ENCODE data around the gene TBX4.

The TBX4 gene

DNA sequence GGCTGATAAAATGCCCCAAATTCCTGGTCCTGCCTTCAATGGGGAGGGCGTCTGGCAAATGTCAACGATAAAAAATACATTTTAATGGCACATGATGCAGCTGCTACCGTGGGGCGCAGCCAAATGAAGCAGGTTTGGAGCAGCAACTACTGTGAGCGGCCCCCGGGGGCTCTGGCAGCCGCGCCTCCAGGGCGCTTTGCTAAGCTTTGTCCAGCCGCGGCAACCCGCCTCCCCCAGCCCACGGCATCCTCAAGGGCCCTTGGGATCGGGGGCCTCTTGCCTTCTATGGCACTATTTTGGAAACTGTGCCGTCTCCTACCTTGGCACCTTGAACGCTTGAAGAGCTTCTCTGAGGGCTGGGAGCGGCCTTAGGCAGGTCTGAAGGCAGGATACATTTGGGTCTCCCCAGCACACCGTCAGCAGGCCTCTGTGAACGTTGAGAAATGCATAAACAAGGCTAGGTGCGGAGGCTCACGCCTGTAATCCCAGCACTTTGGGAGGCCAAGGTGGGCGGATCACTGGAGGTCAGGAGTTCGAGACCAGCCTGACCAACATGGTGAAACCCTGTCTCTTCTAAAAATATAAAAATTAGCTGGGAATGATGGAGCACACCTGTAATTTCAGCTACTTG is 25.1 kb downstream of the TBX4 start:
- Histone ChIP-seq H3K27ac (ENCODE audit: low read length) (no peak overlapping the region), H3K36me3 (ENCODE audit: control insufficient read depth, low read depth, low read length) (no peaks in the 10 kb centered on the region), H3K4me1 (ENCODE audit: control insufficient read depth, low read depth, low read length) (no peaks in the 10 kb centered on the region), H3K9ac (ENCODE audit: low read length) (no peak overlapping the region), H3K4me3 (ENCODE audit: low read length) (no peak overlapping the region), H3K9me3 (ENCODE audit: control insufficient read depth, low read depth, low read length) (no peaks in the 10 kb centered on the region), H3K27me3 (ENCODE audit: control insufficient read depth, insufficient read depth, low read length) (no peaks in the 10 kb centered on the region)

DNA sequence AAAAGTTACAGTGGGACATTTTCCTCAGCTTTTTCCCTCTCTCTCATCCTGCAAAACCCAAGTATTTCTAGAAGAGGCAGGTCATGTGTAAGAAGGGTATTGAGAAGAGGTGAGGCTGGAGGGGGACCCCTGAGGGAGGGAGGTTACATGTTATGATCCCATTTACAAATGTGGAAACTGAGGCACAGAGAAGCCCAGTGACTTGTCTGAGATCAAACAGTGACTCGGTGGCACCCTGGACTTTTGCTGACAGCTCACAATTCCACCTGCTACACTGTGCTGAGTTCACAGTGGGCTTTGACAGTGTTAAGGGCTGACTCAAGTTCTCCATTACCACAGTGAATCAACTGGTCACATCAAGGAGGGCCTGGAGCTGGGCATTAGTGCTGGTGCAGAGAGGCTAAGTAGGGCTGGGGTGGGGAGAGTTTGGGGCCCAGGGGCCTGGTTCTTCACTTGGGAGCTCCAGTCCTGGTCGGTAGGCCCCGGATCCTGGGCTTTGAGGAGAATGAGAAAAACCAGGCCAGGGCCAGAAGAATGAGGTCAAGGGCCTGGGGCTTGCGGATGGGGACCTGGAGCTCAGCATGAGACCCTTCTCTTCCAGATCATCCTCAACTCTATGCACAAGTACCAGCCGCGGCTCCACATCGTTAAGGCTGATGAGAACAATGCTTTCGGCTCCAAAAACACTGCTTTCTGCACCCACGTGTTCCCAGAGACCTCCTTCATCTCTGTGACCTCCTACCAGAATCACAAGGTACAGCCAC is 26.0 kb downstream of the TBX4 start:
- Histone ChIP-seq H3K4me3 (ENCODE audit: low read length) (no peak overlapping the region), H3K4me1 (ENCODE audit: control insufficient read depth, low read depth, low read length) (no peaks in the 10 kb centered on the region), H3K9ac (ENCODE audit: low read length) (no peak overlapping the region), H3K27ac (ENCODE audit: low read length) (no peak overlapping the region), H3K27me3 (ENCODE audit: control insufficient read depth, insufficient read depth, low read length) (no peaks in the 10 kb centered on the region), H3K36me3 (ENCODE audit: control insufficient read depth, low read depth, low read length) (no peaks in the 10 kb centered on the region), H3K9me3 (ENCODE audit: control insufficient read depth, low read depth, low read length) (no peaks in the 10 kb centered on the region)

DNA sequence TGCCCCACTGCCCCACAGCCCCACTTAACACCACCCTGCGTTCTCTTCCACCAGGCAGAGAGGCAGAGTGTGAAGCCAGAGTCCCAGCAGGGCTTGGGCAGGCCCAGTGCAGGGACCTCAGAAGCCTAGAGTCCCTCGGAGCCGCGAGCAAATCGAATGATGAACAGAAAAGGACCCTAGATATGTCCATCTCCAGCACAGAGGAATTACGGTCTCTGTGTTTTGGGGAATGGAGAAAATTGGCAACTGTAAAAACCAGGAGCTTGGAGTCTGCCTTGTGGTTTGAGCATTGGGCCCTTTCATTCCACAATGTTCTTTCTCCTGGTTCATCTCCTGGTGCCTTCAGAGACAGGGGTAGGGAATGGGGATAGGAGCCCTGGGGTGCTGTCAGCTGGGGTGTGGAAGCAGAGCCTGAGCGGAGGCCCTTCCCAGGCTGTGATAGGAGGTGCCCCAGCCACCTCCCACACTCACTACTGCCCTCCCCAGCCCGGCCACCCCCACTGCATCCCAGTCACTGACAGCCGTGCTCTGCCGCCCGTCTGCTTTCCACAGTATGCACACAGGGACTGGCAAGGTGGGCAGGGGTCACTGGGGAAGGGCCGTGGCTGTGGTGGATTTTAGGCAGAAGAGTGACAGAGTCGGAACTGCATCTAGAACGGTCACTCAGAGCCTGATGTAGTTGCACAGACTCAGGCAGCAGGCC is 26.7 kb downstream of the TBX4 start:
- Histone ChIP-seq H3K9me3 (ENCODE audit: control insufficient read depth, low read depth, low read length) (no peaks in the 10 kb centered on the region), H3K4me3 (ENCODE audit: low read length) (no peak overlapping the region), H3K9ac (ENCODE audit: low read length) (no peak overlapping the region), H3K4me1 (ENCODE audit: control insufficient read depth, low read depth, low read length) (no peaks in the 10 kb centered on the region), H3K27me3 (ENCODE audit: control insufficient read depth, insufficient read depth, low read length) (no peaks in the 10 kb centered on the region), H3K27ac (ENCODE audit: low read length) (no peak overlapping the region), H3K36me3 (ENCODE audit: control insufficient read depth, low read depth, low read length) (no peaks in the 10 kb centered on the region)

DNA sequence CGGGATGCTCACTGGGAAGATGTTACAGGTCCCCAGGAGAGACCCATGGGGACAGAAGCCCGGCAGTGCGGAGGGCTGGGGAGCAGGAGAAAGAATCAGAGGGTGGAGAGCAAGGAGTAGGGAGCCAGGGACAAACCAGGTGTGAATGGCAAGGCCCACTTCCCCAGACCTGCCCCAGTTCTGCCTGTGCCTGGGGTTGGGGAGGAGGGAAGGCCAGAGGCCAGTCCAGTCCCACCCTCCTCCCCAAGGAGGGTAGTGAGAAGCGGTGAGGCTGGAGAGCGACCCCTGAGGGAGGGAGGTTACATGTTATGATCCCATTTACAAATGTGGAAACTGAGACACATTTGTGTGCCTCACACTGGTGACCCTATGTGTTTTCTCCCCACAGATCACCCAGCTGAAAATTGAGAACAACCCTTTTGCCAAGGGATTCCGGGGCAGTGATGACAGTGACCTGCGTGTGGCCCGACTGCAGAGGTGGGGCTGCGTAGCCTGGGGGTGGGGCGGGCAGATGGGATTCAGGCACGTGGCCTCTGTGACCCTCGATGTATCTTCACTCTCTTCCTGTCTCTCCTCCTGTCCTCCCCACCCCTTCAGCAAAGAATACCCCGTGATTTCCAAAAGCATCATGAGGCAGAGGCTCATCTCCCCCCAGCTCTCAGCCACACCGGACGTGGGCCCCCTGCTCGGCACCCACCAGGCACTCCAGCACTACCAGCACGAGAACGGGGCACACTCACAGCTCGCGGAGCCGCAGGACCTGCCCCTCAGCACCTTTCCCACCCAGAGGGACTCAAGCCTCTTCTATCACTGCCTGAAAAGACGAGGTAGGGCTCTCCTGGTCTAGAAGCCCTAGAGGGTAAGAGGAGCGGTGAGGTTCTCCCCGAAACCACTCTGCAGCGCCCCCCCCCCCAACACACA is 27.5 kb downstream of the TBX4 start:
- Histone ChIP-seq H3K4me1 (ENCODE audit: control insufficient read depth, low read depth, low read length) (no peaks in the 10 kb centered on the region), H3K9ac (ENCODE audit: low read length) (no peak overlapping the region), H3K9me3 (ENCODE audit: control insufficient read depth, low read depth, low read length) (no peaks in the 10 kb centered on the region), H3K36me3 (ENCODE audit: control insufficient read depth, low read depth, low read length) (no peaks in the 10 kb centered on the region), H3K27ac (ENCODE audit: low read length) (no peak overlapping the region), H3K27me3 (ENCODE audit: control insufficient read depth, insufficient read depth, low read length) (no peaks in the 10 kb centered on the region), H3K4me3 (ENCODE audit: low read length) (no peak overlapping the region)

DNA sequence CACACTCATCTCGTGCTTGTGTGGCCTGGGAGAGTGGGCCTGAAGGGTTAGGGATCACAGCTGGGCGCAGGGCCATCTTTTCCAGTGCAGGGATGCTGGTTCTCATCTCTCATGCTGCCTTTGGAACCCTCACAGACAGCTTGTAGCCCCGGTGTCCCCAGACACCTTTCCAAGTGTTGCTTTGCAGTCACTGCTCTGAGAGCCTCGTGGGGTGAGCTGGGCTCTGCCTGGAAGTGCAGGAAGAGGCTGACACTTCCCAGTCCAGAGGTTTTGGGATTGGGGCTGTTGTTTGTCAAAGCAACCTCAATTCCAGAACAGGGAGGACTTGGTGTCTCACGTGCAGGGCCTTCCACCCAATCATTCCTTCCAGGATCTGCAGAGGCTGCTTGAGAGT is 28.2 kb downstream of the TBX4 start:
- no peaks in the 10 kb centered on the region for H3K27me3 ChIP-seq (ENCODE audit: control insufficient read depth, insufficient read depth, low read length)
- no peaks in the 10 kb centered on the region for H3K36me3 ChIP-seq (ENCODE audit: control insufficient read depth, low read depth, low read length)
- no peak overlapping the region for H3K4me3 ChIP-seq (ENCODE audit: low read length)
- H3K9ac ChIP-seq (ENCODE audit: low read length): no peak overlapping the region
- H3K4me1 ChIP-seq (ENCODE audit: control insufficient read depth, low read depth, low read length): no peaks in the 10 kb centered on the region
- H3K9me3 ChIP-seq (ENCODE audit: control insufficient read depth, low read depth, low read length): no peaks in the 10 kb centered on the region
- H3K27ac ChIP-seq (ENCODE audit: low read length): no peak overlapping the region

DNA sequence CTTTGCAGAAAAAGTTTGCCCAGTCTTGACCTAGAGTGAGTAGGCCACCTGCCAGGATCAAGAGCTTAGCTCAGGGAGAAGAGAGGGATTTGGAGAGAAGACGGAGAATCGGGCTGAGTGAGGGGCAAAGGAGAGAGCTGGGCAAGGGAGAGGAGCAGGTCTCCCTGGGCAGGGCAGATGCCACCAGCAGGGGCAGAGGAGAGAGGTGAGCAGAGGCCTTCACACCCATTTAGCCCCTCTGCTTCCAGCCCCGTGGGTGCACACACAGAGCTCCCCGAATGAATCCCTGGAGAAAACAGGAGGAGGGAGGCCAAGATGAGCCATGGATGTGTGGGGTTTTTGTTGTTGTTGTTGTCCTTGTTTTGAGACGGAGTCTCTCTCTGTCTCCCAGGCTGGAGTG is 29.2 kb downstream of the TBX4 start:
- Histone ChIP-seq H3K9ac (ENCODE audit: low read length) (no peak overlapping the region), H3K9me3 (ENCODE audit: control insufficient read depth, low read depth, low read length) (no peaks in the 10 kb centered on the region), H3K27ac (ENCODE audit: low read length) (no peak overlapping the region), H3K4me1 (ENCODE audit: control insufficient read depth, low read depth, low read length) (peaks cover 6% of the 10 kb centered on the region), H3K4me3 (ENCODE audit: low read length) (no peak overlapping the region), H3K27me3 (ENCODE audit: control insufficient read depth, insufficient read depth, low read length) (no peaks in the 10 kb centered on the region), H3K36me3 (ENCODE audit: control insufficient read depth, low read depth, low read length) (no peaks in the 10 kb centered on the region)

DNA sequence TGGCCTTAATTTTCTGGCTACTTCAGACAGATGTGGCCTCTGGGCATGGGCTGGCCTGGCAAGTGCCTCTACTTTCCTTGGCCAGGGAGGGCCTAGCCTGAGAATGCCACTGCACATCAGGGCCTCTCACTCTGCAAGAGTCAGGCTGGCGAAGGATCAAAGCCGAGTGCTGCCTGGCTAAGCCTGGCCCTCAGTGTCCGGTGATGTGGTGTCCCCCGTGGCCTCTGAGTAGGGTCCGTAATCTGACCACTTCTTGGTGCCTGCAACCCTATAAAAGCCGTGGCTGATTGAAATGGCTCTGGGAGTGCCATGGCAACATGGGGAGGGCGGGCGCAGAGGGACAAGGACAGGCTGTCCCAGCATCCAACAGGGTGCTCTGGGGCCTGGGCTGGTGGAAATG is 30.2 kb downstream of the TBX4 start:
- Histone ChIP-seq H3K9ac (ENCODE audit: low read length) (no peak overlapping the region), H3K36me3 (ENCODE audit: control insufficient read depth, low read depth, low read length) (no peaks in the 10 kb centered on the region), H3K27me3 (ENCODE audit: control insufficient read depth, insufficient read depth, low read length) (no peaks in the 10 kb centered on the region), H3K4me1 (ENCODE audit: control insufficient read depth, low read depth, low read length) (peaks cover 9% of the 10 kb centered on the region), H3K4me3 (ENCODE audit: low read length) (no peak overlapping the region), H3K9me3 (ENCODE audit: control insufficient read depth, low read depth, low read length) (no peaks in the 10 kb centered on the region), H3K27ac (ENCODE audit: low read length) (no peak overlapping the region)

DNA sequence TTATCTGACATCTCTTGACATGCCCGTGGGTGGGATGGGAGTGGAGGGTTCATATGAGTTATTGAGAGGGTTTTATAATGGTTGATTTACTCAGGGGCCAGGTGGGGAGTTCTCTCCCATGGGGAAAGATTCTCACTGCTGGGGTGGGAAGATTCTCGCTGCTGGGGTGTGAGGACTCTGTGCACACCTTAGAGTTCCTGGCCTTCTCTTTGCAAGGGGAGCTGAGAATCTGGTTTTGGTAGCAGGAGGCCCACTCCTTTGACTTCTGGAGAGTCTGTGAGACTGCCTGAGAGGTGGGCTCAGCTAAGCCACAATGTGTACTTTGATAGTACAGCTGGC is 31.5 kb downstream of the TBX4 start:
- no peaks in the 10 kb centered on the region for H3K27me3 ChIP-seq (ENCODE audit: control insufficient read depth, insufficient read depth, low read length)
- H3K27ac ChIP-seq (ENCODE audit: low read length): no peak overlapping the region
- H3K4me1 ChIP-seq (ENCODE audit: control insufficient read depth, low read depth, low read length): peaks cover 9% of the 10 kb centered on the region
- H3K9ac ChIP-seq (ENCODE audit: low read length): no peak overlapping the region
- no peak overlapping the region for H3K4me3 ChIP-seq (ENCODE audit: low read length)
- no peaks in the 10 kb centered on the region for H3K36me3 ChIP-seq (ENCODE audit: control insufficient read depth, low read depth, low read length)
- H3K9me3 ChIP-seq (ENCODE audit: control insufficient read depth, low read depth, low read length): no peaks in the 10 kb centered on the region

DNA sequence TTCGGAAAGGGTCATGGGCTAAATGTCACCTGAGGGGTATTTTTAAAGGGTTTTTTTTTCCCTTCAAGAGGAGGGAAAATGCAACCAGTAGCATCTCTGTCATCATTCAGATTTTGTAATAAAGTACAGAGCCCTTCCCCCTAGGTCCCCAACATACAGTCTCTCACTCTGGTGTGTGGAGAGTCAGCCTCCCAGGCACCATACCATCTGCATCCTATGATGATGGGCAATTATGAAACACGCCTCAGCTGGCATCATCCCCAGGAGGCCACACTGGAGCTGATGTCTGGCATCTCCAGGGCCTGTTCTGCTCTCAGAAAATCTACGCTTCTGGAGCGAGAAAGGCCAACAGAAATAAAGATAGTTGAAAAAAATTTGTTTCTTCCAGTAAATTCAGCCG is 32.0 kb downstream of the TBX4 start:
- Histone ChIP-seq H3K4me1 (ENCODE audit: control insufficient read depth, low read depth, low read length) (peaks cover 9% of the 10 kb centered on the region), H3K36me3 (ENCODE audit: control insufficient read depth, low read depth, low read length) (no peaks in the 10 kb centered on the region), H3K27ac (ENCODE audit: low read length) (no peak overlapping the region), H3K9ac (ENCODE audit: low read length) (no peak overlapping the region), H3K4me3 (ENCODE audit: low read length) (no peak overlapping the region), H3K27me3 (ENCODE audit: control insufficient read depth, insufficient read depth, low read length) (no peaks in the 10 kb centered on the region), H3K9me3 (ENCODE audit: control insufficient read depth, low read depth, low read length) (no peaks in the 10 kb centered on the region)

DNA sequence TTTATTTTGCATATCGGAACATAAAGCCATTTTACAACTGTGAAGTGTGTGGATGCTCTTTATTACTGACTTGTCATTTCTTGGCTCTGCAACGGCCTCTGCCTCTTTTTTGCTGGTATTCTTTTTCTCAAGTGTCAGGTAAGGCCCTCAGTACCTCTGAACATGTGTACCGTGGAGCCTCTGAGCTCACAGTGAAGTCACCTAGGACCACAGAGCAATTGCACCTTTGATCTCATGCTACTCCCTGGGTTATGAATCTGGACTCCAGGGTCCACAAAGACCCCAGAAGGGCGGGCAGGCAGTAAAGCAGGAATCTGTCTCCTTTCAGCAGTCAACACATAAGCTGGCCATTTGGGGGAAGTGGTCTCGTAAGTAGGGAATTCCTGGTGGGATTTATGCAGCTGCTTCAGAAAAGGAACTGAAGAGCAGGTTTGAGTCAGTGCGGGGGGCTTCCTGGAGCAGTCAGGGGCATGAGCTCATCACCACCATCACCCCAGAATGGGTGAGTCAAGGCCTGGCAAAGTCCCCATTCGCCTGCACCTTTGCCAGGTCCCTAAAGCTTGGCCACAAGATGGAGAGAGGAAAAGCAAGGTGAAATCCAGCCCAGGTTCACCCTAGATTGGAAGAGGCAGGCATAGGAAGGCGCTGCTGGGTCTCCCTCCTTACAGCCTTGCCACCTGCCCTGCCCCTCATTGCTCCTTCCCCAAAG is 33.0 kb downstream of the TBX4 start:
- no peaks in the 10 kb centered on the region for H3K27me3 ChIP-seq (ENCODE audit: control insufficient read depth, insufficient read depth, low read length)
- no peak overlapping the region for H3K4me3 ChIP-seq (ENCODE audit: low read length)
- H3K27ac ChIP-seq (ENCODE audit: low read length): no peak overlapping the region
- no peak overlapping the region for H3K9ac ChIP-seq (ENCODE audit: low read length)
- peaks cover 9% of the 10 kb centered on the region for H3K4me1 ChIP-seq (ENCODE audit: control insufficient read depth, low read depth, low read length)
- no peaks in the 10 kb centered on the region for H3K9me3 ChIP-seq (ENCODE audit: control insufficient read depth, low read depth, low read length)
- no peaks in the 10 kb centered on the region for H3K36me3 ChIP-seq (ENCODE audit: control insufficient read depth, low read depth, low read length)
